Activated T-cell treated with anti-CD3 and anti-CD28 coated beads, Interleukin-2, amount 50 U/mL, for 1 hour (primary cell): ENCODE data around the gene MRGPRF.

ENCODE experiments used
- DNase-seq: peaks from one replicate; pipeline ENCODE4 v3.0.0-alpha.2; 2020

MRGPRF gene

GRCh38 chr11:69050592-69051380 lies 37.7 kb upstream of the MRGPRF start:
- no peak for DNase-seq

- DNase-seq: no peak
Observed at GRCh38 chr11:69049490-69049867, 36.4 kb upstream of the MRGPRF start.

- peak; percentile 91 for DNase-seq
Observed at GRCh38 chr11:69048694-69049489, 35.8 kb upstream of the MRGPRF start, which contains the start of gene TPCN2. Gene TPCN2 (plus strand): TSS chr11:69048932. CDS start chr11:69048998, 66 bp downstream.

- no peak for DNase-seq
Observed at GRCh38 chr11:69048031-69048693, 35.1 kb upstream of the MRGPRF start.

- peak; percentile 33 for DNase-seq
Observed at GRCh38 chr11:69044111-69045013, 31.3 kb upstream of the MRGPRF start.

GRCh38 chr11:69041516-69041915 lies 28.5 kb upstream of the MRGPRF start:
- DNase-seq: no peak

GRCh38 chr11:69040581-69041260 lies 27.7 kb upstream of the MRGPRF start:
- DNase-seq: no peak

- DNase-seq: no peak
Observed at GRCh38 chr11:69040051-69040450, 27.0 kb upstream of the MRGPRF start.

- no peak for DNase-seq
Observed at GRCh38 chr11:69039501-69039900, 26.5 kb upstream of the MRGPRF start.

GRCh38 chr11:69037544-69037943 lies 24.5 kb upstream of the MRGPRF start:
- no peak for DNase-seq

- DNase-seq: no peak
Observed at GRCh38 chr11:69037074-69037473, 24.0 kb upstream of the MRGPRF start.

GRCh38 chr11:69035946-69036340 lies 22.9 kb upstream of the MRGPRF start:
- no peak for DNase-seq

- no peak for DNase-seq
Observed at GRCh38 chr11:69035150-69035945, 22.3 kb upstream of the MRGPRF start.

- no peak for DNase-seq
Observed at GRCh38 chr11:69034123-69034867, 21.2 kb upstream of the MRGPRF start.

- DNase-seq: no peak
Observed at GRCh38 chr11:69033431-69033830, 20.4 kb upstream of the MRGPRF start.

GRCh38 chr11:69032833-69033232 lies 19.8 kb upstream of the MRGPRF start:
- no peak for DNase-seq

- no peak for DNase-seq
Observed at GRCh38 chr11:69030301-69030700, 17.3 kb upstream of the MRGPRF start.

- DNase-seq: no peak
Observed at GRCh38 chr11:69027704-69028372, 14.8 kb upstream of the MRGPRF start.

GRCh38 chr11:69024509-69024908 lies 11.5 kb upstream of the MRGPRF start:
- DNase-seq: no peak

GRCh38 chr11:69022260-69022659 lies 9.2 kb upstream of the MRGPRF start:
- DNase-seq: no peak
